Measurements from ENCODE around the gene CENPL.

DNA sequence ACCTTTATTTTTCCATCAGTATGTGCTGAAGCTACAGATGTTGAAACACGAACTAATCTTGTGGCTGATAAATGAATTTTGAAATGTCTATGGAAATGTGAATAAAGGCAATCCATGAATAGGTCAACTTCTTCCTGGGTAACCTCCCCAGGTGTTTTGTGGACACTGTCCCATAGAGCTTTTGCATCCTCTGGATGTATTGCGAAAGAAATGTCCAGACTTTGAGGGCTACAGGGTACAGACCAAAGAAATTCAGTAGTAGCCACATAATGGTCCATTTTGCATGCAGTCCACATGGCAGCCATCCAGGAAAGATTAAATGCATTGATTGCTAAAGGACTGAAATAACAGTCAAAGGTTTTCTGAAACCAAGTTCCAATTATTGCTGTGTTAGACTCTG is 21.7 kb downstream of the CENPL start:
- TF ChIP-seq, protein P1, sequence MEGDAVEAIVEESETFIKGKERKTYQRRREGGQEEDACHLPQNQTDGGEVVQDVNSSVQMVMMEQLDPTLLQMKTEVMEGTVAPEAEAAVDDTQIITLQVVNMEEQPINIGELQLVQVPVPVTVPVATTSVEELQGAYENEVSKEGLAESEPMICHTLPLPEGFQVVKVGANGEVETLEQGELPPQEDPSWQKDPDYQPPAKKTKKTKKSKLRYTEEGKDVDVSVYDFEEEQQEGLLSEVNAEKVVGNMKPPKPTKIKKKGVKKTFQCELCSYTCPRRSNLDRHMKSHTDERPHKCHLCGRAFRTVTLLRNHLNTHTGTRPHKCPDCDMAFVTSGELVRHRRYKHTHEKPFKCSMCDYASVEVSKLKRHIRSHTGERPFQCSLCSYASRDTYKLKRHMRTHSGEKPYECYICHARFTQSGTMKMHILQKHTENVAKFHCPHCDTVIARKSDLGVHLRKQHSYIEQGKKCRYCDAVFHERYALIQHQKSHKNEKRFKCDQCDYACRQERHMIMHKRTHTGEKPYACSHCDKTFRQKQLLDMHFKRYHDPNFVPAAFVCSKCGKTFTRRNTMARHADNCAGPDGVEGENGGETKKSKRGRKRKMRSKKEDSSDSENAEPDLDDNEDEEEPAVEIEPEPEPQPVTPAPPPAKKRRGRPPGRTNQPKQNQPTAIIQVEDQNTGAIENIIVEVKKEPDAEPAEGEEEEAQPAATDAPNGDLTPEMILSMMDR (IDR thresholded peaks at IDR 0.05), result no peak
- no peak for TF ChIP-seq POLR2A (IDR thresholded peaks at IDR 0.05)

Measured in Peyer's patch (tissue), 4 donors.